ACHN (cell line): ENCODE measurements around the gene TANC1.
A peak's percentile ranks its signal among the peaks of the same experiment; 100 is the strongest.
"Not testable (repeated sequence)": the region's sequence is repeated elsewhere in the genome, so short reads cannot be mapped to it uniquely, and the experiment has no call there.

Source experiments
- DNase-seq: peaks from one replicate; pipeline ENCODE4 v3.0.0-alpha.2; 2015
- in situ Hi-C: cut with HindIII; loops from 2 replicates; pipeline ENCODE4 v1.10.0; 2017; ENCODE audit warnings: low sequenced_read_pairs, low pct_ligation_motif_present, low pct_unique_long_range_greater_than_20kb

Gene TANC1

GRCh38 chr2:159012142-159012541 lies 43.7 kb downstream of the TANC1 start:
- DNase-seq = no peak
- in situ Hi-C loops = no loop called here

GRCh38 chr2:159013103-159013502 lies 44.7 kb downstream of the TANC1 start:
- no peak for DNase-seq
- in situ Hi-C loops = no loop called here

GRCh38 chr2:159015174-159015573 lies 46.7 kb downstream of the TANC1 start:
- in situ Hi-C loops = no loop called here
- no peak for DNase-seq

- in situ Hi-C loops = no loop called here
- DNase-seq = no peak
Observed at GRCh38 chr2:159015823-159016222, 47.4 kb downstream of the TANC1 start.

GRCh38 chr2:159017837-159018236 lies 49.4 kb downstream of the TANC1 start:
- in situ Hi-C loops = no loop called here
- DNase-seq = no peak

GRCh38 chr2:159019021-159019420 lies 50.6 kb downstream of the TANC1 start:
- no peak for DNase-seq
- in situ Hi-C loops = no loop called here

- no peak for DNase-seq
- in situ Hi-C loops = no loop called here
Observed at GRCh38 chr2:159022019-159022418, 53.6 kb downstream of the TANC1 start.

GRCh38 chr2:159026170-159026569 lies 57.7 kb downstream of the TANC1 start:
- in situ Hi-C loops = no loop called here
- DNase-seq = no peak

GRCh38 chr2:159028776-159029175 lies 60.3 kb downstream of the TANC1 start:
- DNase-seq = no peak
- in situ Hi-C loops = no loop called here

GRCh38 chr2:159029936-159030335 lies 61.5 kb downstream of the TANC1 start:
- DNase-seq = no peak
- in situ Hi-C loops = no loop called here

GRCh38 chr2:159030674-159031380 lies 62.4 kb downstream of the TANC1 start:
- in situ Hi-C loops = no loop called here
- peak; percentile 87 for DNase-seq

- DNase-seq = no peak
- in situ Hi-C loops = no loop called here
Observed at GRCh38 chr2:159032146-159032545, 63.7 kb downstream of the TANC1 start.

- in situ Hi-C loops = no loop called here
- no peak for DNase-seq
Observed at GRCh38 chr2:159032580-159032979, 64.1 kb downstream of the TANC1 start.

- DNase-seq = no peak
- in situ Hi-C loops = no loop called here
Observed at GRCh38 chr2:159034713-159035112, 66.3 kb downstream of the TANC1 start.

- in situ Hi-C loops = no loop called here
- peak; percentile 81 for DNase-seq
Observed at GRCh38 chr2:159035790-159036411, 67.5 kb downstream of the TANC1 start.

GRCh38 chr2:159036461-159036860 lies 68.0 kb downstream of the TANC1 start:
- DNase-seq, in situ Hi-C loops: not testable (repeated sequence)

- DNase-seq, in situ Hi-C loops: not testable (repeated sequence)
Observed at GRCh38 chr2:159041328-159041727, 72.9 kb downstream of the TANC1 start.

GRCh38 chr2:159042115-159042850 lies 73.8 kb downstream of the TANC1 start:
- in situ Hi-C loops = no loop called here

GRCh38 chr2:159043710-159044109 lies 75.3 kb downstream of the TANC1 start:
- no peak for DNase-seq
- in situ Hi-C loops = no loop called here

More at GRCh38 chr2:159042115-159042850, 73.8 kb downstream of the TANC1 start:
- no peak for DNase-seq
